Loucy (cell line): ENCODE data around the gene STXBP2.

Experiments used
- CTCF ChIP-seq: fragments of 200-600 bp; sonication (generic); conservative IDR thresholded peaks from 2 replicates; pipeline ENCODE4 v1.5.1; 2014; ENCODE audit warnings: mild to moderate bottlenecking, antibody characterized with exemption, low read length
- EZH2phosphoT487 ChIP-seq: fragments of 200-600 bp; IDR thresholded peaks from 2 replicates; pipeline ENCODE4 v1.6.1; 2018; ENCODE audit warnings: antibody characterized with exemption, mild to moderate bottlenecking, moderate library complexity, borderline replicate concordance

- no peak for TF ChIP-seq CTCF
- TF ChIP-seq EZH2phosphoT487: no peak
Measured at GRCh38 chr19:7607212-7607873, 29.6 kb upstream of the STXBP2 start.
